Astrocyte of the hippocampus (primary cell): ENCODE results near the gene NIN.
"Not testable (repeated sequence)": the region's sequence is repeated elsewhere in the genome, so short reads cannot be mapped to it uniquely, and the experiment has no call there.

Source experiments
- DNase-seq: peaks from one replicate; pipeline ENCODE4 v3.0.0; 2011; ENCODE audit warnings: low read depth, low spot score

NIN gene

DNA sequence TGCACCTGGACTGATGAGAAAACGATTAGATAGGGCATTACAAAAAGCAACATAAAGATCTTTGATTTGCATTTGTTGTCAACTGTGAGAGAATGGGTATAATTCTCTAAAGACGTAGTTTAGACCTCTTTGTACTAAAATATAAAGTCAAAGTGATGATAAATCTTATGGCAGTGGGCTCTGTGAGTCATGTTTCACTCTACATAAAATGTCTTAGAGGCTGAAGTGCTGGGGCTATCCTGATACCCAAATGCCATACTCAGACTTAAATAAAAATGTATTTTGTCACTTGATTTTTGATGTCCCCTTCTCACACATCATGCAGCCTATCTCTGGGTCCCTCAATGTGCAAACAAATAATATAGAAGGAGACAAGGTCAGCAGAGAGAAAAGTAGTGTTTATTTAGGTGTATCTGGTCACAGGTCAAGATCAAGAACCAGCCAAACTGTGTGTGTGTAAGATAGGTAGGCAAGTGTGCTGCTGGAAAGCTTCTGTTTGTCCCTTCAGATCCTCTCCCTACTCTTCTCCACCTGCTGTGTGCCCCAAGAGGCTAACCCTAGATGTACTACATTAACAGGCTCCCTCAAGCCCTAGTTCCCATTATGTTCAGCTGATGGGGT, 7.0 kb upstream of the NIN start:
- no peak for DNase-seq

DNA sequence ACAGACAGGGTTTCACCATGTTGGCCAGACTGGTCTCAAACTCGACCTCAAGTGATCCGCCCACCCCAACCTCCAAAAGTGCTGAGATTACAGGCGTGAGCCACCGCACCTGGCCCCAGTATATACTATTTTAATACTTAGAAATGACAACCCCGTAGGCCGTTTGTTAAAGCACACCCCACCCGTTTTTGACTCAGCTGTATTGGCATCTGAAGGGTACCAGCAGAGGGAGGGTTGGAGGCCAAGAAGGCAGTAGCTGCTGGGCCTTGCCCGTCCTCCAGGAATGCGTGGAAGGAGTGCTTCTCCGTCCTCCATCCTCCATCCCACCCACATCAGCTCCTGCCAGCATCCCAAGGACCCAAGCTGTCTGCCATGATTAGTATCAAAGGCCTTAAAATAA, 6.3 kb upstream of the NIN start:
- DNase-seq, result no peak

GRCh38 chr14:50836515-50836914, 5.6 kb upstream of the NIN start:
- DNase-seq, result no peak

DNA sequence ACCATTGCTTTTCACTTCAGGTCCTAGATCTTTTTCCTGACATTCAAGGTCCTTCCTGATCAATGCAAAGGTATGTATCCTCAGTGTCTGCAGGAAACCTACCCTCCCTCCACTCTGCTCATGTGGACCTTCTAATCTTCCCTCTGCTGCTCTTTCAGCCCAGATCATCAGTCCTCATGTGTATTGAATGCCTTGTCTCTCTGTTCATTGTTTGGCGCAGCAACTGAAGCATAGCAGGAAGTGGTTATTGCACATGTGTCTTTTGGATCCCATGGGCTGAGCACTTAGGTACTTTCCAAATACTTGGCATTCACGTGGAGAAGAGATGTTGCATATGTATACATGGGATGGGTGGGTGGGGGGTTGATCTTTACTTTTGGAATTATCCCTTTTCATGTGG, 4.3 kb upstream of the NIN start:
- DNase-seq, result no peak

DNA sequence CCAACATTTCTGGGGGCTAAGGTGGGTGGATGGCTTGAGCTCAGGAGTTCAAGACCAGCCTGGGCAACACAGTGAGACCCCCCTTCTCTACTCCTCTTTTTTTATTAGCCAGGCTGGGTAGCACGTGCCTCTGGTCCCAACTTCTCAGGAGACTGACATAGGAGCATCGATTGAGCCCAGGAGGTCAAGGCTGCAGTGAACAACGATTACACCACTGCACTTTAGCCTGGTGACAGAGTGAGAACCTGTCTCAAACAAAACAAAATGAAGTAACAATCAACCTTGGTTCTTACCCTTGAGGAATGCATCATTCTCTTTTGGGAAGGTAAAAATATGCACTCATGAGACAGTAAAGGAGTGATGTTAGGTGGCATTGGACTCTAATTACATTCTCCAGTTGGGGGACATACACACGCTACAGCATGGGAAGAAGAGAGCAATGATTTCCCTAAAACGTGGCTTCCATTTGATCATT, 3.9 kb upstream of the NIN start:
- no peak for DNase-seq

- no peak for DNase-seq
Observed at GRCh38 chr14:50832935-50833630, 2.1 kb upstream of the NIN start.

GRCh38 chr14:50831726-50832168, 785 bp upstream of the NIN start:
- DNase-seq, result peak; percentile 39

GRCh38 chr14:50830044-50830931, 674 bp downstream of the NIN start:
- DNase-seq, result peak; percentile 65

DNA sequence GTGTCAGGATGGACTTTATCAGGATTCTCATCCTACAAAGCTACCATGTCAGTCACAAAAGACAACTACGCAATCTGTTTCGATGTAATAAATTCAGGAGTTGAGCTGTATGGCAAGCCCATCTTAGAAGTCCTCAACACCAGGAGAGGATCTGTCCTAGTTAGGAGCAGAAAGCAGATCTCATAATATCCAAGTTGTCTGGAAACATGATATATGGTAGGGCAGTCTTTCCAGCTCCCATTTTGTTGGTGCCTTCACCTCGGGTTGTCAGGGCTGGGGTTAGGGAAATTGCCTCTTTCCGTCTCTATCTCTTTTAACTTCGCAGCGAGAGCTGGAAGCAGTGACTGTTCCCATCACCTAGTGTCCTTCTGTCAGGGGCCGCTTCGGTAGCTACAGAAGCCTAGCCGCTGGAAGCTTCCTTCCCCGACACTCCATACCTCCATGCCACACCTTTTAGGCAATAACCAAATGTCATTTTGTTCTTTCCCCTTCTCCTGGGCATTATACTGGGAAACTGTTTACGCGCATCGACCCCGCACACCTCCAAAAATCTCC, 1.4 kb downstream of the NIN start:
- no peak for DNase-seq

- no peak for DNase-seq
Observed at GRCh38 chr14:50828721-50829488, 2.1 kb downstream of the NIN start.

DNA sequence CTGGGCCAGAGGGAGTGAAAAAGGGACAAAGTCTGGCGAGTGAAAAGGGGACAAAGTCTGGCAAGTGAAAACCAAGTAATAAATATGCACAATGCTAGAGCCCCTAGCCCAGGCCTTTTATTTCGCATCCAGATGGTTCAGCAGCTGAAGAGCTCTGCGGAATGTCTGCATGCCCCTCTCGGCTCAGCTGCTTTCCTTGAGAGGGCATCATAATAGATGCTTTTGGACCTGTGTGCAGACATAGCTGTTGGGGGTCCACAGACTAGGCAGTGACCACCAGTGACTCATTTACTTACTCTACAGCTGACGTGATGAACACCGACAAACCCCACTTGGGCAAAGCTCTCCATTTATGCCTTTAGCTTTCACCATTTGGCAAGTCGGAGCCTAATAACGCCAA, 4.3 kb downstream of the NIN start:
- DNase-seq, result no peak

DNA sequence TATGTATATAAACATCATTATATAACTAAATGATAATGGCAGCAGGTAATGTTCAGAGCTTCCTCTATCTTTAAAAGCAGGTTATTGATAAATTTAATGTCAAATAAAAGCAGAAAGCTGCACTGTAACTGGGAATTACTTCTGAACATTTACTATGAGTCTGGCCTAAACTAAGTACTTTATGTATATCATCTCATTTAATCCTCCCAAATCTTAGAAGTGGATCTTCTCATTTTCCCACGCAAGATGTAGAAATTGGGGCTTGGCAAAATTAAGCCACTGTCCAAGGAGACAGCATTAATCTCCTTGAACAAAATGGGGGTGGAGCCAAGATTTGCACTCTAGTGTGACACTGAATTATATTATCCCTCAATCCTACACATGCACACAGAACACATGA, 5.7 kb downstream of the NIN start:
- no peak for DNase-seq

GRCh38 chr14:50823762-50824636, 7.0 kb downstream of the NIN start:
- DNase-seq, result peak; percentile 68

GRCh38 chr14:50823051-50823761, 7.8 kb downstream of the NIN start:
- no peak for DNase-seq

- DNase-seq, result no peak
Observed at GRCh38 chr14:50822501-50823042, 8.4 kb downstream of the NIN start.

- no peak for DNase-seq
Observed at GRCh38 chr14:50821510-50822464, 9.2 kb downstream of the NIN start.

DNA sequence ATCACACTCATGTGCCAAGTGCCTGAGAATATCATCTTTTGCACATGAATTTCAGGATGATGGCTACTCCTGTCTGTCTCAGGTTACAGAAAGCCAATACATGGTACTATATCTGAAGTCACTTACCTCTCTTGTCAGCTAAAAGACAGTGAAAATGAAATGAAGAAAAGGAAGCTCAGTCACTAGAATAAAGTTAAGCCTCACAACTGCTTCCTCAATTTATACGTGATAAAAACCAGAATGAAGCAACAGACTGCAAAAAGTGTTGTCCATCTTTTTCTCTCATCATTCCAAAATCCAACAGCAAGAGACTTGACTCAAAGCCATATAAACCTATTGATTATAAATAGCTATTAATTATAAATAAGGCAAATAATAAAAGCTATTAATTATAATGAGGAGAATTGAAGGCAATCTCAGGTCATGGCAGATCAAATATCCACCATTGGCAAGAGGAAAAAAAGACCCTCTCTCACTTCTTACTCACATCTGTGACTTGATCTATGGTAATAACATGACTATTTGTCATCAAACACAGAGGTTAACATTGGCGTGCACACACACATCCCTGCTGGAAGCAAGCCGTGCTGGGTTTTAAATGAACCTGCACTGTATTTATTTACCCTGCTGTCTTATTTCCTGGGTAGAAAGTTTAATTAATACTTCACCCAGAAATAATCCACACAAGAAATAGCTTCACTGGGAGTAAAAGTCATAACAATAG, 10.0 kb downstream of the NIN start:
- DNase-seq, result no peak

GRCh38 chr14:50819303-50819702, 11.7 kb downstream of the NIN start:
- DNase-seq, result not testable (repeated sequence)
